Activated naive CD4-positive, alpha-beta T cell treated with Interleukin-2 at 50 U/mL for 16 hours (primary cell): ENCODE data around the gene KIF12.
"Not testable (repeated sequence)": the region's sequence is repeated elsewhere in the genome, so short reads cannot be mapped to it uniquely, and the experiment has no call there.

Experiments
- DNase-seq: peaks from one replicate; pipeline ENCODE4 v3.0.0-alpha.2; 2020

Gene KIF12

DNA sequence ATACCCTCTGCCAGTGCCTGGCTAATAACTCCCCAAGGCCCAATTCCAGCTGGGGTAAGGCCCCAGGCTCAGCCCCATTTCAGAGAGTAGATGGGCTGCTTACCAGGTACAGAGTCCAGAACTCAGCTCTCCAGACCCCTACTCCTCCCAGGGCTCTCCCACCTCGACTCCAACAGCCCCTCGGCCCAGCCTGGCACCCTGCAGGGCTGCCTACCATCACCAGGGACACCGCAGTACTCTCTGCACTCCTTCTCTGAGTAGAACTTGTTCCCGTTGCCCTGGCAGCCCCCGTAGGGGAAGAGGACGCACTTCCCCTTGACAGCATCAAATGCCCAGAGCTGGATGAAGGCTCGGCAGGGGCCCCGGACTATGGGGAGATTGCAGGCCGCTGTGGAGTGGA, 38.4 kb downstream of the KIF12 start:
- DNase-seq, result no peak

DNA sequence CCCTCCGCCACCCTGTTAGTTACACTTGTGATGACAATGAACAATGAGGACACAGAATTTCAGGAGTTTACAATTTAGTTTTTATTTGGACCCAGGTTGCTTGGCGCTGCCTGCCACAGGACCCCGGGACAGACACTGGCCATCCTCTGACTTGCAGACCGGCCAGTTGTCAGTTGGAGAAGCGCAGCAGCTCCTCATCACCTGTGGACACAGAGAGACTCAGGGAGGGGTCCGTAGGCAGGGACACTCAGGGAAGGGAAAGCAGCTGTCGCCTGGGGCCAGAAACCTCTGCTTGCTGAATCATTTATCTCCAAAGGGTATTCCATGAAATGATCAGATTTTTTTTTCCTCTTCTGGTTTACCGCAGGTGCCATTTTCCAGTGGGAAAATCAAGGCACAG, 39.0 kb downstream of the KIF12 start:
- DNase-seq, result no peak

DNA sequence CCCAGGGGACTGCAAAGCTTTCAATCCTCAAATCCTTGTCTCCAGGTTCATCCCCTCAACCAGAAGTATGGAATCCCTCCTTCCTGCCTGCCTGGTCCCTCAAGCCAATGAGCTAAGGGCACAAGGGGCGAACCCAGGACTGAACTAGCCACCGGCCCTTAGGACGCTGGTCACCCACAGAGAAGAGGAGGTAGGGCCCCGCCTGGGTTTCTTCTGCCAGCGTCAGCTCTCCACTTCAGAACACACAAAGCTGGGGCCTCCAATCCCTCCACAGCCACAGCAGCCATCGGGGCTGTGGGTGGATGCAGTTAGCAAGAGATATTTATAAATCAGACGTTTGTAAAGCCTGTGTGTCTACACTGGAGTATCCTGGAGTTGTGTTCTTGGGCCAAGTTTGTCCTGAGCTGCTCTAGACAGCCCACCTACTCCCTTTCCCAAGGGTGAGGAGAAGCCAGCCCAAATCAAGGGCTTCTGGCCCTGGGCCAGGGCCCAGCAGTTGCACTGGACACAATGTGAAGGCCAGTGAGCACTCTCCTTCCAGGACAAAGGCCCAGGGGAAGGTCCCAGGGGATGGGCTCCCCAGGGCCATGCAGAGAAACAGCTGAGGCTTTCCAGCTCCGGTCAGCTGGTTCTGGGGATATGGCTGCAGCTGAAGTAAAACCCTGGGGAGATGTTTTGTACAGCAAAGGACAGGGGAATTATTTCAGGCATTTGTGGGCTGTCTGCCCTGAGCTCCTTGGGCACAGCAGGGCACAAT, 39.9 kb downstream of the KIF12 start:
- no peak for DNase-seq

DNA sequence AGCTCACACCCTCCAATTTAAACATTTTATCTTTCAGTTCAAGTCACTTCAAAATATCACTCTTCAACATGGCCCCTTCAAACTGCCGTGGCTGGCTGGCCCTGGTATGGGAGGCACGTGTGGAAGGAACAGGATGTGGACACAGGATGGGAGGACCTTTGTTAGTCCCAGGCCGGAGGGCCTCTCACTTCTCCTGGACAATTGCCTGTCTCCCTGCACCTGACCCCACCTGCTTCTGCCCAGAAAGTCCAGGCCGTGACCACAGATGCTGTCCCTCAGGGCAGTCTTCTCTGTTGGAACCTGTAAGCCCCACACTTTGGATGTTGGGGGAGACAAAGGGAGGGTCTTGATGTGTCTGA, 40.4 kb downstream of the KIF12 start:
- DNase-seq, result no peak

DNA sequence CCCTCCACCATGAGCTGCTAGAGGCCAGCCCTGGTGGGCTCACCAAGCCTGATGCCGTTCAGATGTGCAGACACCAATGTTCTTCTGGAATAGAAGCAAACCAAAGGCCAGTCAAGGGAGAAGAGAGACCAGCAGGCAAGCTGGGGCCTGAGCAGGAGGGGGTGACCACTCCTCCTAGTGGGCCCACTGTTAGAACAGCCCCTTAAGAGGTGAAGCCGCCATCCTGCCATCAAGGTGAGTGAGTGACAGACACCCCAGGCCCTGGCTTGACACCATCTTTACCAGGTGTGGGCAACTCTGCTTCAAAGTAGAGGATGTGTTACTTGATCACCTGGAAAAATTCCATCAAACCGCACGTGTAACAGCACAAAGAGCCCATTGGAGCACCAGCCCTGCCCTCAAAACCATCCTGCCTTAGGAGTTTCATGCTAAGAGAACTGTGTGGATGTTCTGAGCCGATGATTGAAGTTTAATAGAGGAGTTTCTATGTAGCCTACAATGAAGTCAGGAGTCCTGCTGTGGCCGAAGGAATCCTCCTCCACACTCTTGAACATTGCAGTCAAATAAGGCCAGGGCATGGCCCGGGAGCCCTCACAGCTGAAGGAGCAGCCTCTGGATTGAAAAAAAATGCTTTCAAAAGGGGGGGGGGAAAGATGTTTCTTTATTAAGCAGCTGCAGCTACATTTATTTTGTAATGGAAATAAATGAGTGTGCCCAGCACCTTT, 41.8 kb downstream of the KIF12 start:
- no peak for DNase-seq

DNA sequence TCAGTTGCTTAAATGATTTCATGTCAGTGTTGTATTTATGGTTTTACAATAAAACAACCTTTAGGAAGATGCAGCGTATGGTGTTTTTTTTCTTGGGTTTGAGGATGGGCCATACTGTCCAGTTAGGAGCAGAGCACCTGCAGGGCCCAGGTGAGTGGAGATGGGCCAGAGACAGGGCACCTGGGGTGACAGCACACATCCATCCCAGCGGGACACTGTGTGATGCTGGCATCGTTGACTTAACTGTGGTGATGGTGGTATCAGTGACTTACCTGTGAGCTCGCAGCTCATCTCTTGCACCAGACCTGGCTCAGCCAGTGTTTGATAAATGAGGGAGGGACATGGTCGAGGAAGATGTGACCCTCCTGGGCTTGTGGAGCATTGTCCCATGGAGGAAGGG, 42.6 kb downstream of the KIF12 start:
- no peak for DNase-seq

DNA sequence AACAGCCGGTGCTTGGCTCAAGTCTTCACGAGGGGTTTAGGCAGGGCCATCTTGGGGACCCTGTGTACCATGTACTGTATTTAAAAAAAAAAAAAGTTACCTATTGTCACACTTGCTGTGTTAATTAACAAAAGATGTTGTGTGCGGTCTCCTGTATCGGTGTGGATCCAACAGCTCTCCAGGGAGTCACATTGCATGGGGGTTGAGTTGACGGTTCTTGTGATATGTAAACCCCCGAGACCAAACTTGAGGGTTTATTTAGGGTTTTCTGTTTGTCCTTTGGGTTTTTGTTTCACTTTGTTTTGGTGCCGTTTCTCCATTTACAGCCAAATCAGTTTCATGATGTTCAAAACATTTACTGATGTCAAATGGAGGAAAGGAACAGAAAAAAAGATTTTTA, 43.2 kb downstream of the KIF12 start:
- DNase-seq, result no peak

DNA sequence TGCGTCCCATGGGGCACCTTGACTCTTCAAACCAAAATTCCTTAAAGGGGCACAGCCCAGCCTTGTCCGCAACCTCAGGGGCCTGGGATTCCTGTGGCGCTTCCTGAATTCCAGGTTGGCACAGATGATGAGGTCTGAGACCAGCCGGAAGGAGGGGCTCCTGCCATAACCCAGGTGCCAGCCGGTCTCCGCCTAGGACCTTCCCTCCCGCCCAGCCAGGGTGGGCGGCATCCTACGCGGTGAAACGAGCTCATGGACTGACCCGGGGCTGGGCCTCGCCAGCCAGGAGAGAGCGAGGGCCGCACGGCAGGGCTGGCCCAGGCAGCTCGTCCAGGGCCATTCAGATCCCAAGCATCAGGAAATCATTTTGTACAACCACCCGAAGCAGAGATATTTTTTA, 44.0 kb downstream of the KIF12 start:
- DNase-seq, result no peak

DNA sequence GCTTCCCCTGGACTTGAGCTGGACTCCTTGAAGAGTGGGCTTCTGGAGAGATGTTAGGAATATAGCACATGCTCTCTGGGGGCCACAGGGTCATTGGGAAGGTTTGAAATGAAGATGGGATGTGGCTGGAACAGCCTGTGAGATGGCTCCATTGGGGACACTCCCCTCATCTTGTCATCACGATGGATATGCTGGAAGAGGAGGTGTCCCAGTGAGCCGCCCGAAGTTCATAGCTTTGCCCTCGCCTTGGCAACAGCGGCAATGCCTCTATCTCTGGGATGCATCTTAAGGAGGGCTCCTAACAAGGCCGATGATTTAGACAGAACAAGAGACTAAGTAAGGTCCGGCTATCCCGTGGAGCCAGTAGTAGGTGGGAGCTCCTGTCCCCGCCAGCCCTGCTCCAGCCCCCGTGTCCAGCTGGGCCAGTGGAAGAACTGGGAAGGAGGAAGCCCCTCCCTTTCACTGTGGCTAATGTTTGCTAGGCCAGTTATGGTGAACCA, 44.9 kb downstream of the KIF12 start:
- DNase-seq, result no peak

DNA sequence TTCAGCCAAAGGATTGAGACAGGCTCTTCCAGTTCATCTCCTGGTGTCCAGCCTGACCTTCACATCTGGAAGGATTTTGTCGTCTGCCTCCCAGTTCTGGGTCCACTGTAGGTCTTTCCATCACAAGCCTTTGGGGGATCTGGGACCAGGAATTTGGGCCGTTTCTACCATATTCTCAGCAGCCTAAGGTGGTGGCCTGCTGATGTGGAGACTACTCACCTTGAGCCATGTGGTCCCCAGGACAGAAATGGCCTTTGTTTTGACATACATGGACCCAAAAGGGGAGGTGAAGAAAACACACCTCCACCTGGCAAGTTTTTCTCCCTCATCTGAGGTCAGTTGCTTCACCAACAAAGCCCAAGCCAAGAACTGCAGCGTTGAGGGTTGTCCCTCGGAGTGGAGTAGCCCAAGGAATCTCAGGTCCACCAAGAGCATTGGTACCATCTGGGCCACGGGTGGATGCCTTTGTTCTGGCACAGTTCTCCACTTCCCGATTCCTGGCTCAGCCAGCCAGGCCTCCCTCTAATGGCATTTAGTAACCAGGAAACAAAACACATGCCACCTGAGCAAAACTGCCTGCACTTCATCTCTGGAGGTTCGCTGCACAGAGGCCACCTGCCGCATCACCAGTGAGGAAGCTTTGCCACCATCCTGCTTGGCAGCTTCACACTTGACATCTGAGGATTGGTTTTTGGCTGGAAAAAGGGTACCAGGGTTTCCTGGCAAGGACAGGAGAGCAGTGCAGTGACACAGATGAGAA, 45.7 kb downstream of the KIF12 start:
- no peak for DNase-seq

DNA sequence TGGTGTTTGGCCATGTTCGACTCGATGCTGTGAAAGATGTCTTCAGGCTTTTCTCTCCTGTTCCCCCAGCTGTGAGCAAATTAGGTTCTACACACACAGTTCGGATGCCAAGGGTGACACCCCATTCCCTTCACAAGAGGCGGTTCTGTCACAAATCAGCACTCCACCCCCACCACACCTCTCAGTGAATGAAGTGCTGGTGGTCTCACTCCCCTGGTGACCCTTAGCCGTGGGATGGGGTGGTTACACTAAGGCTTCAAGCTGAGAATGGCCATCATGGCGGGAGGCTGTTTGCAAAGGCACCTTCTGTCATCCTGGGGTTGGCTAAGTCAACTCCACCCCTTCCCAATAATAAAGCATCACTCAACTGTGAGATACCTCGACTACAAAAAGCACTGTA, 47.4 kb downstream of the KIF12 start:
- DNase-seq, result no peak

DNA sequence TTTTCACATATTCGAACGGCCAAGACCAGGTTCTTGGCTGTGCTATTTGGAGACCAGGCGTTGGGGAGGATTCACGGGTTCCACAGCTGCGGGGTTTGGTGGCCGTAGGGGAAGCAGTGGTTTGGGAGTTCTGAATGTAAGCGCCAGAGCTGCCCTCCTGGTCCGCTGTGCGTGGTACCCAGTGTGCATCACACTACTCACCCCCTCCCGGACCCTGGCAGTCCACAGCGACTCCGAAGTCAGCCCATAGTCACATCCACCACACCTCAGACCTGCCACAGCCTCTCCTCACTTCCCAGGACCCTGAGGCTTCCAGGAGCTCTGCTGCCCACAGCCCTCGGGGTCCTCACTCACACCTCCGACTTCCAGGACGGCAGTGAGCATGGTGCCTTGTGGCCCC, 47.8 kb downstream of the KIF12 start:
- DNase-seq, result no peak

DNA sequence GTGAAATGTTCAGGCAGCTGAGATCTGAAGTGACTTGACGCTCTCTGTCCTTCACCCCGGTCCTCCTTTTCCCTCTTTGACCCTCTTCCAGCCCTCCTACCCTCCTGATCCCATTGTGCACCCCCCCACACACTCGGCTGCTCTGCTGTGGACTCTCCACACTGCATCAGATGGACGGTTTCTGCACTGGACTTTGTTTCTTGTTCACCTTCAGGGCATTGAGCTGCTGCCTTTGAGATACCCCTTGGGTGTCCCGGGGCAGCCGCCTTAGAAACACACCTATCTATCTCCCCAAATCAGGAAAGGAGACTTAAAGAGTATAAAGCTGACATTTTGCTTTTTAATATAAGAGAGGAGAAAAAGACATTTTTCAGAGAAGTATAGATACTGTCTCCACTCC, 48.4 kb downstream of the KIF12 start:
- no peak for DNase-seq

DNA sequence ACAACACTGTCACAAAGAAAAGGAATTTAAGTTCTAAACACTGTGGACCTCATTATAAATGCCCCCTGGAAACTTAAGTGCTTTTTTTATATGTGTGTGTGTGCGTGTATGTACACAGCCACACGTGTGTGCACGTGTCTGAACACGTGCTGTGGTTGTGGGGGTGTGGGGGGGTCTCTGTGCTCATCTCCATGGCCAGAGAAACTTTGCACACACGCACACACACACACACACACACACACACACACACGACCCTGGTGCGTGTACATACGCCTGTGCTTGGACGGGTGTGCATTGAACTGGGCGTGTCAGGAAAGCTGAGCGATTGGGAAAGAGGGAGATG, 48.9 kb downstream of the KIF12 start:
- DNase-seq, result no peak

DNA sequence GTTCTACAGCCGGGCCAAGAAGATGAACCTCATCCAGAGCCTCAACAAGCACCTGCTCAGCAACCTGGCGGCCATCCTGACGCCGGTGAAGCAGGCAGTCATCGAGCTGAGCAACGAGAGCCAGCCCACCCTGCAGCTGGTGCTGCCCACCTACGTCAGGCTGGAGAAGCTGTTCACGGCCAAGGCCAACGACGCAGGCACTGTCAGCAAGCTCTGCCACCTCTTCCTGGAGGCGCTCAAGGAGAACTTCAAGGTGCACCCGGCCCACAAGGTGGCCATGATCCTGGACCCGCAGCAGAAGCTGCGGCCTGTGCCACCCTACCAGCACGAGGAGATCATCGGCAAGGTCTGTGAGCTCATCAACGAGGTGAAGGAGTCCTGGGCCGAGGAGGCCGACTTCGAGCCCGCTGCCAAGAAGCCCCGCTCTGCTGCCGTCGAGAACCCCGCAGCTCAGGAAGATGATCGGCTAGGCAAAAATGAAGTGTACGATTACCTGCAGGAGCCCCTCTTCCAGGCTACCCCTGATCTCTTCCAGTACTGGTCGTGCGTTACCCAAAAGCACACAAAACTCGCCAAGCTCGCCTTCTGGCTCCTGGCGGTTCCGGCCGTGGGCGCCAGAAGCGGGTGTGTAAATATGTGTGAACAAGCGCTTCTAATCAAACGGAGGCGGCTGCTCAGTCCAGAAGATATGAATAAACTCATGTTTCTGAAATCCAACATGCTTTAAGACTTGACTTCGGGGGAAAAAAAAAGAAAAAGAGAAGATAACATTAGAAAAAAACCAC, 49.5 kb downstream of the KIF12 start:
- no peak for DNase-seq

DNA sequence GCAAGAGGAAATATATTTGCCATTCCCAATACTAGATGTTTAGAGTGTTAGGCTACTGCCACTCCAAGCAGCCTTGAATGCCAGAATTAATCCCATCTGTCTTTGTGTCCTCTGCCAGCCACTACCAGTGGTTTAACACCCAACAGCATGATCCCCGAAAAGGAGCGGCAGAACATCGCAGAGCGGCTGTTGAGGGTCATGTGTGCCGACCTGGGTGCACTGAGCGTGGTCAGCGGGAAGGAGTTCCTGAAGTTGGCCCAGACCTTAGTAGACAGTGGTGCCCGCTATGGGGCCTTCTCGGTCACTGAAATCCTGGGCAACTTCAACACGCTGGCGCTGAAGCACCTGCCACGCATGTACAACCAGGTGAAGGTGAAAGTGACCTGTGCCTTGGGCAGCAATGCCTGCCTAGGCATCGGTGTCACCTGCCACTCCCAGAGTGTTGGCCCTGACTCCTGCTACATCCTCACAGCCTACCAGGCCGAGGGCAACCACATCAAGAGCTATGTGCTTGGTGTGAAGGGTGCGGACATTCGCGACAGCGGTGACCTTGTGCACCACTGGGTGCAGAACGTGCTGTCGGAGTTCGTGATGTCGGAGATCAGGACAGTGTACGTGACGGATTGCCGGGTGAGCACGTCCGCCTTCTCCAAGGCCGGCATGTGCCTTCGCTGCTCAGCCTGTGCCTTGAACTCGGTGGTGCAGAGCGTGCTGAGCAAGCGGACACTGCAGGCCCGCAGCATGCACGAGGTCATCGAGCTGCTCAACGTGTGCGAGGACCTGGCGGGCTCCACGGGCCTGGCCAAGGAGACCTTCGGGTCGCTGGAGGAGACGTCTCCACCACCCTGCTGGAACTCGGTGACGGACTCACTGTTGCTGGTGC, 50.3 kb downstream of the KIF12 start:
- no peak for DNase-seq

DNA sequence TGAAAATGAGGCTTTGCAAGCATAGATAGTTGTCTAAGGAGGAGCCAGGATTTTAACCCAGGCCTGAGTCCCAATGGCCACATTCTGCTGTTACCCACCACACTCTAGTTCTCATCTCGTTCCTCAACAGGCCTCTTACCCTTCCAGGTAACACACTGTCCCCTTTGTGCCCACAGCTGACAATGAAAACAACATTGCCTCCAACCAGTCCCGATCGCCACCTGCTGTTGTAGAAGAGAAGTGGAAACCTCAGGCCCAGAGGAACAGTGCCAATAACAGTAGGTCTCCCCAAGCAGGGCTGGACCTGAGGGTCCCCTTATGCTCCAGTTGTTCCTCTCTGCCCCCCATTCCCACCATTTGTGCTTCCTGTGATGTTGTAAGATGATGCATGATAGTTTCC, 51.4 kb downstream of the KIF12 start:
- DNase-seq, result no peak

DNA sequence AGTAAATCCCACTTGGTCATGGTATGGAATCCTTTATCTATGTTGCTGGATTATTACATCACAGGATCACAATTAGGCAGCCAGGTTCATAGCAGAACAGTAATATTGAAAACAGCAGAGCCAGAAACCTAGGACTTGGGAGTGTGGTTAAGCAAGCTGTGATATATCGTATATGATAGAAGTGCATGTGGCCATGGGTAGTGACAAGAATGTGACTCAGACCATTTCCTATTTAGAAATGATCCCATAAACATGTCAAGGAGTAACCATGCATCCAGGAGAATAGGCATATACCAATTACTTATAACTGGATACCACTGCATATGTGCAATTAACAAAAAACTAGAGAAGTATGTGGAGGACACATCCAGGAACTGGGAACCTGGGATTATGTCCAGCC, 52.2 kb downstream of the KIF12 start:
- DNase-seq, result no peak

DNA sequence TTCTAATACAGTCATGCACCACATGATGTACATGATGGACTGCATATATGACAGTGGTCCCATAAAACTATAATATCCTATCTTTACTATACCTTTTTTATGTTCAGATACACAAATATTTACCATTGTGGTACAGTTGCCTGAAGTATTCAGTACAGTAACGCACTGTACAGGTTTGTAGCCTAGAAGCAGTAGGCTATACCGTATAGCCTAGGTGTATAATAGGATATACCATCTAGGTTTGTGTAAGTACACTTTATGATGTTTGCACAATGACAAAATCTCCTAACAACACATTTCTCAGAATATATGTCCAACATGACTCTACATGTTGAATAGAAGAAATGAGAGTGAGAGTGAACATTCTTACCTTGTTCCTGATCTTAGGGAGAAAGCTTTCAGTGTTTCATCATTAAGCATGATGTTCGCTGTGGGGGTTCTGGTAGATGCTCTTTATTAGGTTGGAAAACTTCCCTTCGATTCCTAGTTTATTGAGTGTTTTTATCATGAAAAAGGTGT, 52.8 kb downstream of the KIF12 start:
- no peak for DNase-seq

DNA sequence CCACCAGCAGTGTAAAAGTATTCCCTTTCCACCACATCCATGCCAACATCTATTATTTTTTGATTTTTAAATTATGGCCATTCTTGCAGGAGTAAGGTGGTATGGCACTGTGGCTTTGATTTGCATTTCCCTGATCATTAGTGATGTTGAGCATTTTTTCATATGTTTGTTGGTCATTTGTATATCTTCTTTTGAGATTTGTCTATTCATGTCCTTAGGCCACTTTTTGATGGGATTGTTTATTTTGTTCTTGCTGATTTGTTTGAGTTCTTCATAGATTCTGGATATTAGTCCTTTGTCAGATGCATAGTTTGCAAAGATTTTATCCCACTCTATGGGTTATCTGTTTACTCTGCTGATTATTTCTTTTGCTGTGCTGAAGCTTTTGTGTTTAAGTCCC, 55.4 kb downstream of the KIF12 start:
- DNase-seq, result not testable (repeated sequence)
